GM23338 (cell line): ENCODE data around the gene DNAJA2. TPM values are rescaled to one million over a fixed set of nuclear protein-coding genes. Genes with fewer than 3 reads are reported as not detected.

ENCODE experiments used
- polyA plus RNA-seq: library from polyadenylated mRNA; unstranded; fragments of >200 nt; fragmentation: Nextera tagmentation; extraction: Ambion mirVana; gene quantifications from 2 replicates; pipeline ENCODE4 v1.2.1, GENCODE V29; 2016
- total RNA-seq: library from RNA; depleted of rRNA; stranded (reverse); fragments of >200 nt; shearing (Covaris generic); gene quantifications from 2 replicates; pipeline ENCODE4 v1.2.3, GENCODE V29; 2014; rRNA removed

DNAJA2 gene
- total and polyA plus RNA-seq, 2 experiments from 2014 or later, result 94.5 to 101 TPM

Other genes starting within 250 kb of the DNAJA2 start
- 0.35 and 0.63 TPM in 2 replicates for gene MYLK3, start 225.3 kb downstream of the DNAJA2 start, total RNA-seq
- gene MYLK3, start 225.3 kb downstream of the DNAJA2 start, polyA plus RNA-seq, result 0.14 and 0.18 TPM in 2 replicates
- 23.4 and 32.1 TPM in 2 replicates for gene C16orf87, start 142.5 kb downstream of the DNAJA2 start, total RNA-seq
- gene C16orf87, start 142.5 kb downstream of the DNAJA2 start, polyA plus RNA-seq, result 40.2 and 46.0 TPM in 2 replicates
- 81.0 and 82.6 TPM in 2 replicates for gene GPT2, start 89.3 kb downstream of the DNAJA2 start, total RNA-seq
- gene GPT2, start 89.3 kb downstream of the DNAJA2 start, polyA plus RNA-seq, result 48.5 TPM in 2 replicates
- 10.6 and 16.6 TPM in 2 replicates for gene NETO2, start 170.3 kb upstream of the DNAJA2 start, total RNA-seq
- gene NETO2, start 170.3 kb upstream of the DNAJA2 start, polyA plus RNA-seq, result 6.4 and 6.6 TPM in 2 replicates